Bronchial epithelial cell (primary cell): Measurements from ENCODE around the gene MSANTD2. TPM values are rescaled to one million over a fixed set of nuclear protein-coding genes. Genes with fewer than 3 reads are reported as not detected.

ENCODE experiments used
- DNase-seq: peaks from one replicate; pipeline ENCODE4 v3.0.0-alpha.2; 2010; ENCODE audit warnings: low read depth
- FAIRE-seq: peaks from 2 replicates; lab custom pipeline; 2011; peaks lifted over from hg19 to GRCh38; lab: Jason Lieb, UNC
- H3K27me3 ChIP-seq: 2 replicates; pipeline ENCODE4 v1.5.1; 2011; ENCODE audit warnings: low read length; ENCODE audit not compliant: control insufficient read depth, insufficient read depth
- H3K36me3 ChIP-seq: 2 replicates; pipeline ENCODE4 v1.5.1; 2011; ENCODE audit warnings: low read length; ENCODE audit not compliant: control insufficient read depth, insufficient read depth
- H3K4me3 ChIP-seq: 2 replicates; pipeline ENCODE4 v1.5.1; 2011; ENCODE audit warnings: mild to moderate bottlenecking, low read depth, low read length, control low read depth
- total RNA-seq: library from RNA; depleted of rRNA; stranded (reverse); fragments of >200 nt; gene quantifications from 2 replicates; pipeline ENCODE4 v1.2.1, GENCODE V29; 2014
- TF ChIP-seq, protein P1 (sequence below): IDR thresholded peaks from 2 replicates; pipeline ENCODE4 v1.5.1; 2011; ENCODE audit warnings: mild to moderate bottlenecking, moderate library complexity, low read length, control low read depth, inconsistent platforms; ENCODE audit not compliant: insufficient read depth, severe bottlenecking

The MSANTD2 gene
- total RNA-seq, 1 donor from 2014 or later: 2.9 TPM

DNA sequence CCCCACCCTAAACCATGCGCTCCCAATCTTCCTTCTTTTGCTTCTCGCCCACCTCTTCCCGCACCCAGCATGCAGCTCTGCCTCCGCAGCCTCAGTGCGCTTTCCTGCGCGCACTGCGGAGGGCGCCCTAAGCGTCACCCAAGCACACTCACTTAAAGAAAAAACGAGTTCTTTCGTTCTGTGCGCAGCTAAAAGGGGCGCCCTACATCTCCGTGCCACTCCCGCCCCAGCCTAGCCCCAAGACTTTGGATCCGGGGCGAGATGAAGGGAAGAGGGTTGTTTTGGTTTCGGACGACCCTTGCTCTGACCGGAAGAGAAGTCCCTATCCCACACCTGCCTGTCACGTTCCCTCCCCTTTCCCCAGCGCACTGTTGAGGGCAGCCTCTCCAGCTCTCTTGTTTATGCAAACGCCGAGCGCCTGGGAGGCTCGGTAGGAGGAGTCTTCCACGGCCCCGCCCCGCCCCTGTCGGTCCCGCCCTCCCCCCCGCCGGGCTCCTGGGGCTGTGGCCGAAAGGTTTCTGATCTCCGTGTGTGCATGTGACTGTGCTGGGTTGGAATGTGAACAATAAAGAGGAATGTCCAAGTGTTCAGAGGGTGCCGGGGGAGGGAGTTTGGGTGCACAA lies 53.5 kb downstream of the MSANTD2 start:
- TF ChIP-seq, protein P1, sequence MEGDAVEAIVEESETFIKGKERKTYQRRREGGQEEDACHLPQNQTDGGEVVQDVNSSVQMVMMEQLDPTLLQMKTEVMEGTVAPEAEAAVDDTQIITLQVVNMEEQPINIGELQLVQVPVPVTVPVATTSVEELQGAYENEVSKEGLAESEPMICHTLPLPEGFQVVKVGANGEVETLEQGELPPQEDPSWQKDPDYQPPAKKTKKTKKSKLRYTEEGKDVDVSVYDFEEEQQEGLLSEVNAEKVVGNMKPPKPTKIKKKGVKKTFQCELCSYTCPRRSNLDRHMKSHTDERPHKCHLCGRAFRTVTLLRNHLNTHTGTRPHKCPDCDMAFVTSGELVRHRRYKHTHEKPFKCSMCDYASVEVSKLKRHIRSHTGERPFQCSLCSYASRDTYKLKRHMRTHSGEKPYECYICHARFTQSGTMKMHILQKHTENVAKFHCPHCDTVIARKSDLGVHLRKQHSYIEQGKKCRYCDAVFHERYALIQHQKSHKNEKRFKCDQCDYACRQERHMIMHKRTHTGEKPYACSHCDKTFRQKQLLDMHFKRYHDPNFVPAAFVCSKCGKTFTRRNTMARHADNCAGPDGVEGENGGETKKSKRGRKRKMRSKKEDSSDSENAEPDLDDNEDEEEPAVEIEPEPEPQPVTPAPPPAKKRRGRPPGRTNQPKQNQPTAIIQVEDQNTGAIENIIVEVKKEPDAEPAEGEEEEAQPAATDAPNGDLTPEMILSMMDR: peak; percentile 83
- peak overlapping the region; percentile 64 for H3K4me3 ChIP-seq
- H3K36me3 ChIP-seq: no peaks in the 10 kb centered on the region
- no peaks in the 10 kb centered on the region for H3K27me3 ChIP-seq
- no peak for FAIRE-seq
- peak; percentile 74 for DNase-seq

DNA sequence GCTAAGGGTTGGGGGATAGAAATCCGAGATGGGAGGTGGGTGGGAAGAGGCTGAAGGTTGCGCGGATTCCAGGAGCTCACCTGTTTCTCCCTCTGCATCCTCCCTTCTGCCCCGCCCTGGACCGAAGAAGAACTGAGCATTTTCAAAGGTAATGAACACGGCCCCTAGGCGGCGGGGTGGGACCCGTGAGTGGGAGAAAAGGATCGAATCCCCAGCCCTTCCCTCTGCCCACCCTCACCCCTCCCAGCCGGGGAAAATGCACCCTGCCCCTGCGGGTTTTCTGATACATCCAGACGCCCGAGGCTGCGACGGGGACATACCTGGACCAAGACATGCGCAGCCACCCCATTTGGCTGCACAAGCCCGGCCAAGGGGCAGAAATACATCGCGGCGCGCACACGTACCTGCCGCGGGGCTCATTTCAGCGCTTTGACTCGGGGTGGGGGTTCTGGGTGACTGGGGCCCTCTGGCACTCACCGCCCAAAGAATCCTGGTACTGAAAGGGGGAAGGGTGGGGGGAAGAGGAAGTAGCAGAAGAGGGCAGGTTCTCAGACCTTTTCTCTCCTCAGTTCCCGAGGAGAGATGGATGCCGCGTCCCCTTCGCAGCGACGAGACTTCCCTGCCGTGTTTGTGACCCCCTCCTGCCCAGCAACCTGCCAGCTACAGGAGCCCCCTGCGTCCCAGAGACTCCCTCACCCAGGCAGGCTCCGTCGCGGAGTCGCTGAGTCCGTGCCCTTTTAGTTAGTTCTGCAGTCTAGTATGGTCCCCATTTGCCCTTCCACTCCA lies 54.2 kb downstream of the MSANTD2 start:
- TF ChIP-seq, protein P1: peak; percentile 60
- FAIRE-seq: no peak
- Histone ChIP-seq H3K27me3 (no peaks in the 10 kb centered on the region), H3K4me3 (peak overlapping the region; percentile 64), H3K36me3 (no peaks in the 10 kb centered on the region)
- DNase-seq: no peak

DNA sequence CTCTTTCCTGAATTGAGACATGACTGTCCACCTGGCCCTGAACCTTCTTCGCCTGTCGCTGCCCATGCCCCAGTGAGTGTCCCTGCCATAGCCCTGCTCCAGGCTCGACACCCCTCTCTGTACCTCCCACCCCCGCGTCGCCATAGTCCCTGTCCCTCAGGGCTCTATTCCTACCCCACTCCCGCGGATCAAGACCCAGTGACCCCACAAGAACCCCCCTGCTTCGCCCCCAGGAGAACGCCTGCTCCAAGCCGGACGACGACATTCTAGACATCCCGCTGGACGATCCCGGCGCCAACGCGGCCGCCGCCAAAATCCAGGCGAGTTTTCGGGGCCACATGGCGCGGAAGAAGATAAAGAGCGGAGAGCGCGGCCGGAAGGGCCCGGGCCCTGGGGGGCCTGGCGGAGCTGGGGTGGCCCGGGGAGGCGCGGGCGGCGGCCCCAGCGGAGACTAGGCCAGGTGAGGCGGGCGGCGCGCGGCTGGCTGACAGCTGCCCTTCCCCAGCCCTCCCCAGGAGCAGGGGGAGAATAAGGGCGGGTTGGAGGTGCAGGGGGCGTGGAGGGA lies 54.9 kb downstream of the MSANTD2 start:
- DNase-seq: no peak
- Histone ChIP-seq H3K4me3 (no peak overlapping the region), H3K27me3 (no peaks in the 10 kb centered on the region), H3K36me3 (no peaks in the 10 kb centered on the region)
- TF ChIP-seq, protein P1: no peak
- no peak for FAIRE-seq

DNA sequence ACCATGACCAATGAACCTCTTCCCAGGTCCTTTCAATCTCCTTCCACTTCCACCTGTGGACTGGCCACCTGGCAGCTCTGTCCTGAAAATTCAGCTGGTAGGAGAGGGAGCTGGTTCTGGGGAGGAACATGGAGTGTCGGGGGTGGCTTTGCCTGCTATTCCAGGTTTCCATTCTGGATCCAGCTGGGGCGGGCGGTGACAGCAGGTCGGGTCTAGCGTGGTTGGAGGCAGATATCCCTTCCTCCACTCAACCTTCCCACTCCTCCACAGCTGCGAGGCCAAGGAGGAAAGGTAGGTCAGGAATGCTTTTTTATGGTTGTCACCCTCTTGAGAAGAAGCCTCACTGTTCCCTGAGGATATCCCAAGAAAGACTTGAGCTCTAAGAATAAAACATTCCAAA lies 57.2 kb downstream of the MSANTD2 start:
- TF ChIP-seq, protein P1: no peak
- Histone ChIP-seq H3K36me3 (no peaks in the 10 kb centered on the region), H3K27me3 (no peaks in the 10 kb centered on the region), H3K4me3 (no peak overlapping the region)
- no peak for DNase-seq
- FAIRE-seq: no peak

DNA sequence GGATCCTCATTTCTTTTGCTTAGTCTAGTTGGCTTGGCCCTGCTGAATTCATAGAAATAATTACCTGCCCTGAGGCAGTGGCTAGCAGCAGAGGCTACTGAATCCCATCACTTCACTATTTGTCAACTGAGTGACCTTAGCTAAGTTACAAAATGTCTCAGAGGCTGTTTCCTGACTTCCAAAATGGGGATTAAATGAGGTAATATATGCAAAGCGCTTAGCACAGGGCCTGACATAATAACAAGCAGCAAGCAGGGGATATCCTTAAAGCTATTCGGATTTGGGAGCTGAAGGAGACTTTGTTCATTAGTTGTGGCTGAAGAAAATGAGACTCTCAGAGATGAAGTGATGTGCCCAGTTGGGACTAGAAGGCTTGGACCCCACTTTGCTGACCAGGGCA lies 57.7 kb downstream of the MSANTD2 start:
- Histone ChIP-seq H3K4me3 (no peak overlapping the region), H3K36me3 (no peaks in the 10 kb centered on the region), H3K27me3 (no peaks in the 10 kb centered on the region)
- TF ChIP-seq, protein P1: no peak
- FAIRE-seq: no peak
- DNase-seq: no peak
